ENCODE results near the gene TPM4.

- TF ChIP-seq, protein P1, sequence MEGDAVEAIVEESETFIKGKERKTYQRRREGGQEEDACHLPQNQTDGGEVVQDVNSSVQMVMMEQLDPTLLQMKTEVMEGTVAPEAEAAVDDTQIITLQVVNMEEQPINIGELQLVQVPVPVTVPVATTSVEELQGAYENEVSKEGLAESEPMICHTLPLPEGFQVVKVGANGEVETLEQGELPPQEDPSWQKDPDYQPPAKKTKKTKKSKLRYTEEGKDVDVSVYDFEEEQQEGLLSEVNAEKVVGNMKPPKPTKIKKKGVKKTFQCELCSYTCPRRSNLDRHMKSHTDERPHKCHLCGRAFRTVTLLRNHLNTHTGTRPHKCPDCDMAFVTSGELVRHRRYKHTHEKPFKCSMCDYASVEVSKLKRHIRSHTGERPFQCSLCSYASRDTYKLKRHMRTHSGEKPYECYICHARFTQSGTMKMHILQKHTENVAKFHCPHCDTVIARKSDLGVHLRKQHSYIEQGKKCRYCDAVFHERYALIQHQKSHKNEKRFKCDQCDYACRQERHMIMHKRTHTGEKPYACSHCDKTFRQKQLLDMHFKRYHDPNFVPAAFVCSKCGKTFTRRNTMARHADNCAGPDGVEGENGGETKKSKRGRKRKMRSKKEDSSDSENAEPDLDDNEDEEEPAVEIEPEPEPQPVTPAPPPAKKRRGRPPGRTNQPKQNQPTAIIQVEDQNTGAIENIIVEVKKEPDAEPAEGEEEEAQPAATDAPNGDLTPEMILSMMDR (IDR thresholded peaks at IDR 0.05) = no peak
- TF ChIP-seq POLR2AphosphoS5 (IDR thresholded peaks at IDR 0.05) = no peak
- TF ChIP-seq EP300 (IDR thresholded peaks at IDR 0.05) = no peak
Observed at GRCh38 chr19:16064209-16064889, 11.9 kb upstream of the TPM4 start.
